Keratinocyte (primary cell): ENCODE results near the gene ACAP2.

Source experiments
- EZH2 ChIP-seq: IDR thresholded peaks from one replicate; pipeline ENCODE4 v1.6.1; 2012; ENCODE audit warnings: inconsistent platforms, mild to moderate bottlenecking, low read length, moderate library complexity
- TF ChIP-seq, protein P1 (sequence below), 3 experiments: IDR thresholded peaks in 1 of 3; conservative IDR thresholded peaks in 1 of 3; optimal IDR thresholded peaks in 1 of 3; 2 replicates in 2 of 3; 3 replicates in 1 of 3; pipeline versions ENCODE3 to v1.5.1; 2011; ENCODE audit warnings: low read length in 3 of 3, mild to moderate bottlenecking in 3 of 3, moderate library complexity in 2 of 3, control low read depth in 1 of 3, inconsistent platforms in 1 of 3; ENCODE audit not compliant: insufficient read depth in 2 of 3; ENCODE audit errors: extremely low read depth in 1 of 3

DNA sequence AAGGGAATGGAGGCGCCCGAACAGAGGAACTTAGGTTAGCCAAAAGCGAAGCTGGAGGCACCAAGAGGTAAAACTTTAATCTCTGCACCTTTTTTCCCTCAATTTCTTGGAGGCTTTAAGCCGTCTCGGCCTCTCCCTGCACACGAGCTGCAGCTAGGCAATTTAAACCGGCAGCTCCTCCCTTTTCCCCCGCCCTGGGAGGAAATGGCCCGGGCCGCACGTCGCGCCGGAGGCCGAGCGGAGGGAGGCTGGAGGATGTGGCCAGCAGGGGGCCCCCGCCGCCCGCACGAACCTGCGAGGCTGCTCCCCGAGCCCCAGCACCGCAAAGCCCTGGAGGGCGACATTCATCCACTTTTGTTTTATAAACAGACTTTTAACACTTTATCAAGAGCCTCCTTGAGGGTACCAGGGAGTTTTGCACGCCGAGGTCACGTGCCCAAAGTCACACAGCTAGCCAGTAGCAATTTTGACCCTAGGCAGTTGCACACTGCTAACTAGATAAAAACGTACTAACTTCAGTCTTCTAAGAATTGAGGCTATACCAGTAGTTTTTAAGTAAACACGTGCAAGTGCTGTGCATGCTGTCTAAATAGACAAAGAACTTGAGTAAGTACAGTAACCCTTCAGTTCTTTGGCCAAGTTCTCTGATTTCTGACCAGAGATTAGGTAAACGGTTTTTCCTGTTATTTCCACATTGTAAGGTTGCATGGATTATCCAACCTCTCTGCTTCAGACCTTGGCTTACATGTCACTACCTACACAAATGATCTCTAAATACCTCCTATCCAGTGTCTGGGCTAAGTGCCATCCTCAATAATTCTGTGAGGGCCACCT lies 171.2 kb downstream of the ACAP2 start:
- TF ChIP-seq, protein P1, sequence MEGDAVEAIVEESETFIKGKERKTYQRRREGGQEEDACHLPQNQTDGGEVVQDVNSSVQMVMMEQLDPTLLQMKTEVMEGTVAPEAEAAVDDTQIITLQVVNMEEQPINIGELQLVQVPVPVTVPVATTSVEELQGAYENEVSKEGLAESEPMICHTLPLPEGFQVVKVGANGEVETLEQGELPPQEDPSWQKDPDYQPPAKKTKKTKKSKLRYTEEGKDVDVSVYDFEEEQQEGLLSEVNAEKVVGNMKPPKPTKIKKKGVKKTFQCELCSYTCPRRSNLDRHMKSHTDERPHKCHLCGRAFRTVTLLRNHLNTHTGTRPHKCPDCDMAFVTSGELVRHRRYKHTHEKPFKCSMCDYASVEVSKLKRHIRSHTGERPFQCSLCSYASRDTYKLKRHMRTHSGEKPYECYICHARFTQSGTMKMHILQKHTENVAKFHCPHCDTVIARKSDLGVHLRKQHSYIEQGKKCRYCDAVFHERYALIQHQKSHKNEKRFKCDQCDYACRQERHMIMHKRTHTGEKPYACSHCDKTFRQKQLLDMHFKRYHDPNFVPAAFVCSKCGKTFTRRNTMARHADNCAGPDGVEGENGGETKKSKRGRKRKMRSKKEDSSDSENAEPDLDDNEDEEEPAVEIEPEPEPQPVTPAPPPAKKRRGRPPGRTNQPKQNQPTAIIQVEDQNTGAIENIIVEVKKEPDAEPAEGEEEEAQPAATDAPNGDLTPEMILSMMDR (optimal IDR thresholded peaks at IDR 0.05 in 1 of 3, IDR thresholded peaks at IDR 0.05 in 1 of 3, conservative IDR thresholded peaks at IDR 0.05 in 1 of 3; ENCODE audit: extremely low read depth in 1 of 3, insufficient read depth in 2 of 3, low read length in 3 of 3) = peak; percentile 79 to 94 (median 89)
- TF ChIP-seq EZH2 = no peak
